ENCODE results near the gene RPTN.

- TF ChIP-seq POLR2A (IDR thresholded peaks at IDR 0.05) (no peak), CTCF (IDR thresholded peaks at IDR 0.05) (no peak), POLR2AphosphoS5 (IDR thresholded peaks at IDR 0.05) (no peak)
Measured at GRCh38 chr1:152109231-152109997, 49.6 kb downstream of the RPTN start.

Data from breast epithelium (tissue), 3 donors.